A673 (cell line): ENCODE data around the gene CENPF. TPM values are rescaled to one million over a fixed set of nuclear protein-coding genes. Genes with fewer than 3 reads are reported as not detected.

ENCODE experiments used
- BruUV-seq: library from RNA; stranded (reverse); fragments of 400-500 nt; replicated peaks from 2 replicates; lab custom pipeline; 2021; lab: Mats Ljungman, UMichigan
- CTCF ChIA-PET: fragments of 300-600 bp; sonication (Branson Sonifier 250); formaldehyde crosslinking; loops from one replicate; lab custom pipeline; 2022; ENCODE audit warnings: antibody characterized with exemption; lab: Charles Lee
- POLR2A ChIA-PET: fragments of 300-600 bp; sonication (Branson Sonifier 250); formaldehyde crosslinking; loops from one replicate; lab custom pipeline; 2022; ENCODE audit warnings: antibody characterized with exemption; ENCODE audit not compliant: low non-redundant PET; lab: Charles Lee
- DNase-seq: peaks from one replicate; pipeline ENCODE4 v3.0.0-alpha.2; 2015; ENCODE audit warnings: low spot score
- H3K27ac ChIP-seq: fragments of 200-600 bp; sonication (generic); 2 replicates; pipeline ENCODE4 v1.5.1; 2016; ENCODE audit warnings: mixed run types, low read depth, mild to moderate bottlenecking, mixed read lengths, antibody characterized with exemption, low read length; ENCODE audit not compliant: poor library complexity, severe bottlenecking
- H3K27me3 ChIP-seq: fragments of 200-600 bp; sonication (generic); replicated peaks from 2 replicates; pipeline ENCODE4 v1.6.1; 2017; ENCODE audit warnings: mixed run types, low read depth, mild to moderate bottlenecking, mixed read lengths, antibody characterized with exemption, low read length; ENCODE audit not compliant: insufficient read depth, poor library complexity
- H3K36me3 ChIP-seq: fragments of 200-600 bp; sonication (generic); 2 replicates; pipeline ENCODE4 v1.6.1; 2016; ENCODE audit warnings: mixed run types, mild to moderate bottlenecking, mixed read lengths, antibody characterized with exemption, low read length; ENCODE audit not compliant: insufficient read depth, poor library complexity, severe bottlenecking
- H3K4me1 ChIP-seq: fragments of 200-600 bp; sonication (generic); 2 replicates; pipeline ENCODE4 v1.6.1; 2017; ENCODE audit warnings: mixed run types, mild to moderate bottlenecking, mixed read lengths, antibody characterized with exemption, low read length; ENCODE audit not compliant: insufficient read depth, poor library complexity, severe bottlenecking
- H3K4me3 ChIP-seq: fragments of 200-600 bp; sonication (generic); 2 replicates; pipeline ENCODE4 v1.5.1; 2016; ENCODE audit warnings: low read depth, mixed run types, mild to moderate bottlenecking, mixed read lengths, low read length; ENCODE audit not compliant: poor library complexity, severe bottlenecking
- H3K9me3 ChIP-seq: fragments of 200-600 bp; sonication (generic); 2 replicates; pipeline ENCODE4 v1.6.1; 2016; ENCODE audit warnings: mixed run types, low read depth, mild to moderate bottlenecking, mixed read lengths, antibody characterized with exemption, low read length; ENCODE audit not compliant: poor library complexity, severe bottlenecking
- EZH2 ChIP-seq: fragments of 200-600 bp; sonication (generic); IDR thresholded peaks from 2 replicates; pipeline ENCODE4 v1.6.1; 2017; ENCODE audit warnings: borderline replicate concordance, low read depth, mild to moderate bottlenecking, mixed read lengths, antibody characterized with exemption, low read length; ENCODE audit not compliant: poor library complexity, severe bottlenecking
- intact Hi-C: fragments of 100-400 bp; cut with micrococcal nuclease; formaldehyde crosslinking; loops from one replicate; pipeline ENCODE4 v1.10.0; 2022; ENCODE audit not compliant: unreplicated experiment
- total RNA-seq: library from RNA; stranded (reverse); gene quantifications from 2 replicates; pipeline ENCODE4 v1.2.3, GENCODE V29; 2021
- TF ChIP-seq, protein P1 (sequence below): fragments of 300-800, 200-600 bp; sonication (generic); conservative IDR thresholded peaks from 2 replicates; pipeline ENCODE4 v1.5.1; 2017; ENCODE audit warnings: low read depth, mild to moderate bottlenecking, antibody characterized with exemption, low read length, moderate library complexity, mixed read lengths

Gene CENPF
- total RNA-seq, 1 experiment from 2014 or later: 273 TPM

DNA sequence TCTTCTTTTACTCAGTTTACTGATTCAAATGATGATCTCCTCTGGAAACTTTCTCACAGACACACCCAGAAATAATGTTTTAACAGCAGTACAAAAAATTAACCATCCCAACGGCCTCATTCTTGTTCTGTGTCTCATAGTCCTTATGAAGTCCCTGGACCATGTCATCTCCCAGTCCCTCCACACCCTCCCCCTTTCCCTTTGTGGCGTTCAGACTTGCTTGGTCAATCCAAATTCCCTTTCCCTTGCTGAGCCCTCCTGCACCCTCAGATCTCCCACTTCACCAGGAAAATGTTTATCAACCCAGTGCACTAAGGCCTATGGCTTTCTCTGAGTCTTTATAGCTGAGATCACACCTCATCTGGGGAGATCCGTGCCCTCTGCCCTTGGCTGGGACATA, 85.9 kb downstream of the CENPF start:
- ChIA-PET CTCF (no interaction called here), POLR2A (no interaction called here)
- H3K36me3 ChIP-seq: no peaks in the 10 kb centered on the region
- no TSS peak for BruUV-seq
- intact Hi-C loops: no loop called here
- no peak overlapping the region for H3K27ac ChIP-seq
- H3K27me3 ChIP-seq: no peaks in the 10 kb centered on the region
- H3K9me3 ChIP-seq: no peaks in the 10 kb centered on the region
- H3K4me3 ChIP-seq: no peak overlapping the region
- DNase-seq: no peak
- H3K4me1 ChIP-seq: peaks cover 9% of the 10 kb centered on the region
- TF ChIP-seq EZH2: no peak
- TF ChIP-seq, protein P1, sequence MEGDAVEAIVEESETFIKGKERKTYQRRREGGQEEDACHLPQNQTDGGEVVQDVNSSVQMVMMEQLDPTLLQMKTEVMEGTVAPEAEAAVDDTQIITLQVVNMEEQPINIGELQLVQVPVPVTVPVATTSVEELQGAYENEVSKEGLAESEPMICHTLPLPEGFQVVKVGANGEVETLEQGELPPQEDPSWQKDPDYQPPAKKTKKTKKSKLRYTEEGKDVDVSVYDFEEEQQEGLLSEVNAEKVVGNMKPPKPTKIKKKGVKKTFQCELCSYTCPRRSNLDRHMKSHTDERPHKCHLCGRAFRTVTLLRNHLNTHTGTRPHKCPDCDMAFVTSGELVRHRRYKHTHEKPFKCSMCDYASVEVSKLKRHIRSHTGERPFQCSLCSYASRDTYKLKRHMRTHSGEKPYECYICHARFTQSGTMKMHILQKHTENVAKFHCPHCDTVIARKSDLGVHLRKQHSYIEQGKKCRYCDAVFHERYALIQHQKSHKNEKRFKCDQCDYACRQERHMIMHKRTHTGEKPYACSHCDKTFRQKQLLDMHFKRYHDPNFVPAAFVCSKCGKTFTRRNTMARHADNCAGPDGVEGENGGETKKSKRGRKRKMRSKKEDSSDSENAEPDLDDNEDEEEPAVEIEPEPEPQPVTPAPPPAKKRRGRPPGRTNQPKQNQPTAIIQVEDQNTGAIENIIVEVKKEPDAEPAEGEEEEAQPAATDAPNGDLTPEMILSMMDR: no peak

DNA sequence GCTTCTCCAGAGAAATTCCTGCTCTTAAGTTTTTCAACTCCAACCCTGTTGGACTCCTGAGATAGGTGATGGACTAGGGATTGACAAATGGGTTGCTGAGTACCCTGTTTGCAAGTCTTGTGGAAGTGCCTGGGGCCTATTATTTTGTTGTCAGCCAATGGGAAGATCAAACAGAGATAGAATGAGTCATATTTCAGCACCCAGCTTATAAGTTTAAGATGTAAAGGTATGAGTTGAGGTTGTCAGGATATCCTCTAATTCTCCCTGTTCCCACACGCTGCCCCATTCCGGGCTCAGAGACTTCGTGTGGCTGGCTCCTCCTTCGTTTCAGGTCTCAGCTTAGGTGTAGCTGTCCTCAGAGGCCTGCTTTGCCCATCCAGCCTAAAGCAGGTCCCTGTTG, 91.8 kb downstream of the CENPF start:
- Histone ChIP-seq H3K36me3 (no peaks in the 10 kb centered on the region), H3K27me3 (no peaks in the 10 kb centered on the region), H3K4me1 (no peaks in the 10 kb centered on the region), H3K4me3 (no peak overlapping the region), H3K27ac (no peak overlapping the region), H3K9me3 (no peaks in the 10 kb centered on the region)
- ChIA-PET CTCF (no interaction called here), POLR2A (no interaction called here)
- TF ChIP-seq, protein P1: no peak
- TF ChIP-seq EZH2: no peak
- BruUV-seq: no TSS peak
- intact Hi-C loops: no loop called here
- no peak for DNase-seq

DNA sequence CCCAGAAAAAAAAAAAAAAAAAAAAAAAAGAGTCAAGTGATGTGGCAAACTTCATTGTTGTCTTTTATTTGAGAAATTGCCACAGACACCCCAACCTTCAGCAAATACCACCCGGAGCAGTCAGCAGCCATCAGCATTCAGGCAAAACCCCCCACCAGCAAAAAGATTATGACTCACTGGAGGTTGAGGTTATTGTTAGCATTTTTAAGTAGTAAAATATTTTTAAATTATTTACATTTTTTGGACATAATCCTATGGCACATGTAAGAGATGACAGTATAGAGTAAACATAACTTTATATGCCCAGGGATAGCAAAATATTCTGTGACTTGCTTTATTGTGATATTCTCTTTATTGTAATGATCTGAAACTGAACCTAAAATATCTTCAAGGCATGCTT, 95.6 kb downstream of the CENPF start:
- intact Hi-C loops: no loop called here
- no peak overlapping the region for H3K4me3 ChIP-seq
- no peak overlapping the region for H3K27ac ChIP-seq
- no peak for TF ChIP-seq EZH2
- TF ChIP-seq, protein P1: no peak
- no peaks in the 10 kb centered on the region for H3K9me3 ChIP-seq
- no peak for DNase-seq
- no TSS peak for BruUV-seq
- POLR2A ChIA-PET: no interaction called here
- CTCF ChIA-PET: no interaction called here
- H3K4me1 ChIP-seq: no peaks in the 10 kb centered on the region
- H3K36me3 ChIP-seq: no peaks in the 10 kb centered on the region
- no peaks in the 10 kb centered on the region for H3K27me3 ChIP-seq
